GM18868 (cell line): ENCODE results near the gene CYP27A1.
"Not testable (repeated sequence)": the region's sequence is repeated elsewhere in the genome, so short reads cannot be mapped to it uniquely, and the experiment has no call there.

Source experiments
- ATAC-seq: cut with Tn5 transposase; IDR thresholded peaks from one replicate; pipeline ENCODE4 v1.9.1; 2021; ENCODE audit warnings: mild to moderate bottlenecking, moderate library complexity; ENCODE audit not compliant: unreplicated experiment

Gene CYP27A1

DNA sequence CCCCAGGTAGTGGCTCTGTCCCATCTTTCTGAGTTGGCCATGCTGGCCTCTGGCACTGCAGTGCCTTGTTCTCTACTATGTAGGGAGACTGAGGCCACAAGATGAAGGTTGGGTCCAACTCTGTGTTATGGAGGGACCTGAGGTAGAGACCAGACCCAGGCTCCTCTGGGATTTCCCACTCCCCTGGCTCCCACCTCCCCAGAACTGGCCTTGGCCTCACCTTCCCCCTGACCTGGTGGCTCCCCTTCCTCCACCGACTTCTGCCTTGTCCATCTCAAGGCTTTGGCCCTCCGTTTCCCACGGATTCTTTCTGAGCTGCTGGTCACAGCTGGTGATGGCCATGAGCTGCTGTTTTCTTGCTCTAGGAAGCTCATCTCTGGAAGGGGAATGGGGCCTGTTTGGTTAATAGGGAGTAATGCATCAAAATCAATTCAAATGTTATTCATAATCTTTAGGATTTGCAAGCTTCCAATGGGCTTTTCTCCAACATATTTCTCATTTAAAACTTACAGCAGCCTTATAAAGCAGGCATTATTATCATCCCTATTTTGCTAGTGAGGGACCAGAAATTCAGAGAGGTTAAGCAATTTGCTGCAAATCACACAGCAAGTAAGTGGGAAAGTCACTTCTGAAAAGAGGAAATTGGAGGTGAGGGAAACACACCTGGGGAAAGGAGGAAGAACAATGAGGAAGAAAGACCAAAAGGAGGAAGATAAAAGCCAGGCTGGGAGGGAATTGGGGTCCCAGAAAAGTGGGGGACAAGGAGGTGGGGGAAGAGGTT, 48.8 kb downstream of the CYP27A1 start:
- no peak for ATAC-seq

DNA sequence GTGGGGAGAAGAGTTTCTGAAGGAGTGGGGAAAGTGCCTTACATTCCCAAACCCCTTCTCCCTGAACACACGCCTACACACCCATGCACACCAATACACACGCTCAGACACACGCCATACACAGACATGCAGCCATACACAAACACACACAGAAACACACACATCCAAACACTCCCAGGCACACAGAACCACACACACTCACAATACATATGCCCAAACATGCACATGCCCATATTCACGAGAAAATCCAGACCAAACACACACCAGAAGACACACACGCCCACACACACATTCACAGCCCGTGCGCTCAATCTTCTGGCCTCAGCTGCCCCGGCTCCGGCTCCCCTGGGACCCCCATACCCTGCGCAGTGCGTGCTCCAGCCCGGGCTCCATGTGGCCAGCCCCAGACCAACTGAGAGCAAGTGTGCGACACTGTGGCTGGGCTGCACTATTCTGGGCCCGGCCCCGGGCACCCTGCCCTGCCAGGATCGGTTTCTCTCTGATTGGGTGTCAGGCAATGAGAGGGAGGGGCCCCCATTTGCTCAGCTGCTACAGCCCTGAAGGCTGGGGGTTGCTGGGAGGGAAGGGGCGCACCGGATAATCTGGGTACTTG, 49.5 kb downstream of the CYP27A1 start, which contains the start of gene PRKAG3:
Gene PRKAG3, minus strand, starts transcription at position 426 of the 613 bp plus-strand sequence.
- no peak for ATAC-seq

DNA sequence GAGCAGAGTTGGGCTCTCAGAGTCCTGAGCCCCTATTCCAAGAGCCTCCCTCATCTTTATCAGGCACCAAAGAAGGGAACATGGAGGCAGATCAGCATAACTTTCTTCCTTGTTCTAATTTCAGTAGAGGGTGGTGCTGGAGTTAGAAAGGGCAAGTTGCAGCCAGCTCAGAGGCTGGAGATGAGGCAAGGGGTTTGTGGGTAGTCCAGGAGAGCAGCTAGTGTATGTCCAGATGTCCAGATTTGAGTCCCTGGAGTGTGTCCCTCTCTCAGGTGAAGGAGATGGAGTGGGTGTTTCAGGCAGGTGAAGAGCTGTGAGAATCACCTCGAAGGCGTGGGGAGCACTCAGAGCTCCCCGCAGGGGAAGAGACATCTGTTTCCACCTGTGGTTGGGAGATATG, 50.1 kb downstream of the CYP27A1 start:
- no peak for ATAC-seq

DNA sequence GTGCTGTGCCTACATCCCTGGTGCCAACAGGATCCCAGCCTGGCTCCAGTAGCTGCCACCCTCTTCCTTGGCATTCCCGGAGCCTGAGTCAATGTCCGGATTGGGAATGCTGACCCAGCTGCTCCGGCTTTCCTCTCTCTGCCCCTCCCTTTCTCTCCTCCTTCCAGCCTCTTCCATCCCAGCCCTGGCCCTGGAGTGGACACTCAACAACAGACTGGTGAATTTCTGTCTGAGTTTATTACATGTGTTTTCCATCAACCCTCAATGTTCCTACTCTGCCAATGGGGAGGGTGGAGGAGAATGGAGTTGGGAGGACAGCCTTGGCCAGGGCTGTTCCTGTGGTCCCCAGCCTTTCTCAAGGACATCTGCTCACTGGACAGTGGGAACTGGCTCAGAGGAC, 50.6 kb downstream of the CYP27A1 start:
- no peak for ATAC-seq

DNA sequence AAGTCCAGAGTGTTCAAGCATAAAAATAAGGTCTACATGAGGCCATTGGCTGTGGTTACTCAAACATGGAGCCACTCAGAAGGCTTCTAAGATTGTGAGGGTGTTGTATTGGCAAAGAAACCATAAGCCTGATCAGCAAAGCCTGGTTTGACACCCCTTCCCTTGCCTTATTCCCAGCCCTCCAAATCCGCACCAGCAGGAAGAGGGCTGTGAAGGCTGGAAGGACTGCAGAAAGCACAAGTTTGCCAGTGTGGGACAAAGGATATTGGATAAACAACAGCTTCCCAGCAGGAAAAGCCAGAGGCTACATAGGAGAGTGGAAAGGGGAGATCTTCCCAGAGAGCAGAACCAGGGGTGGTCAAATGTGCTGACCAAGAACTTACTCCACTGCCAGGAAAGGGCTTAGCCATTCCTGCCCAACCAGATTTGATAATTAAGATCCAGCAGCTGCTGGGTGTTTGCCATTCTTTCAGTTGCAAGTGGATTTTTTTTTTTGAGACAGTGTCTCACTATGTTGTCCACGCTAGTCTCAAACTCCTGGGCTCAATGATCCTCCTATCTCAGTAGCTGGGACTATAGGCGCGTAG, 51.2 kb downstream of the CYP27A1 start:
- no peak for ATAC-seq

DNA sequence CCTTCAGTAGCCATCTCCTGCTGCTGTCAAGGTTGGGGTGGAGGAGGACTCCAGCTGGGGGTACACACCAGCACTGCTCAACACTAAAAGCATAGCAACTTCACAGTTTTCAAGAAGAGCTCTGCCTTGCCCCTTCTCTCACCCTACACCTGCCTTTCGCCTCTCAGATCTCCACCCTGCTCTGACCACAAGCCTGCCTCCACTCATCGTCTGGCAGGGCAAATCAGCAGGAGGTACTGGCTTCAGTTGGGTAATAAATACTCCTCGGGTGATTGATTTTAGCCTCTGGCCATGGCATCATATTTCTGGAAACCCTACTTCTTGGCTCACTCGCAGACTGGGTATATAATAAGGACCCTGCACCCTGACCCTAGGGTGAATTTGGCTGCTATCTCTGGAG, 52.7 kb downstream of the CYP27A1 start:
- no peak for ATAC-seq

DNA sequence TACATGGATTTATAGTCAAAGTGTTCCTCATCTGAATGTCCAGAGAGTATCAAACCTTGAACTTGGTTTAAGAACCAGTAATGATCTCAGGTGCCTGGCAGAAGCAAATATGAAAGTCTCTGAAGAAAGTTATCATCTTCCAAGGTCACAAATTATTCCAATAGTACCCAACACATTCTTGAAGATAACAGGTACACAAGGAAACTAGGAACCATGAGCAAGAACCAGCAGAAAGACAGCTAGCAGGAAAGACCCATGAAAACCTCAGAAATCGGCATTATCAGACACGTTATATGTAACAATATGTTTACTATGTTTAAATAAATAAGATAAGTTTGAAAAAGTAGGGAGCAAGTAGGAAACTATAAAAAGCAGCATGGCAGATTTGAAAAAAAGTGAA, 55.5 kb downstream of the CYP27A1 start:
- no peak for ATAC-seq

DNA sequence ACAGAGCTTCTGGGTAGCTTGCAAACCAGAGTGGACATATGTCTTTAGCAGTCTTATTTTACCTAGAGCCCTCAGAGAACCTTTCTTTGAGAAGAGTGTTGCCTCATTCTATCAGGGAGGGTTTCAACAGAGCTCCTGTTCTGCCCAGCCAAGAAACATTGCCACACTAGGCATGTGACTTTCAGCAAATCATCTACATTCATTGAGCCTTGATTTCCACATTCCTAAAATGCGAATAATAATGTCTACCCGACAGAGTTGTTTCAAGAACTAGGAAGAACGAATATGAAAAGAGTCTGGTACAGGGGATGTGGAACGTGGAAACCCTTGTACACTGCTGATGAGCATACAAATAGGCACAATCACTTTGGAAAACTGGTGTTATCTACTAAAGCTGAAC, 57.5 kb downstream of the CYP27A1 start:
- no peak for ATAC-seq

DNA sequence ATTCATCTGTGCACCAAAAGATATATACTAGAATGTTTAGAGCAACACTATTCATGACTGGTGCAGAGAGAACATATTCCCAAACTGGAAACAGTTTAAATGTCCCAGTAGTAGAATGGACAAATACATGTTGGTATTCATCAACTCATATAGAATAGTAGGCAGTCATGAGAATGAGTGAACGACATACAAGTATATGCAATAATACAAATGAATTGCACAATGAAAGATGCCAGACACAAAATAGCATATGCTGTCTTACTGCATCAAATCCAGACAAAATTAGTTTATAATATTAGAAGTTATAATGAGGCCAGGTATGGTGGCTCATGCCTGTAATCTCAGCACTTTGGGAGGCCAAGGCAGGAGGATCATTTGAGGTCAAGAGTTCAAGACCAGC, 57.9 kb downstream of the CYP27A1 start:
- no peak for ATAC-seq

DNA sequence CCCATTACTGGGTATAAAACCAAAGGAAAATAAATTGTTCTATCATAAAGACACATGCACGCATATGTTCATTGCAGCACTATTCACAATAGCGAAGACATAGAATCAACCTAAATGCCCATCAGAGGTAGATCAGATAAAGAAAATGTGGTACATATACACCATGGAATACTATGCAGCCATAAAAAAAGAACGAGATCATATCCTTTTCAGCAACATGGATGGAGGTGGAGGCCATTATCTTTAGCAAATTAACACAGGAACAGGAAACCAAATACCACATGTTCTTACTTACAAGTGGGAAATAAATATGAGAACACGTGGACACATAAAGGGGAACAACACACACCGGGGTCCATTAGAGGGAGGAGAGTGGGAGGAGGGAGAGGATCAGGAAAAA, 62.4 kb downstream of the CYP27A1 start:
- not testable (repeated sequence) for ATAC-seq

DNA sequence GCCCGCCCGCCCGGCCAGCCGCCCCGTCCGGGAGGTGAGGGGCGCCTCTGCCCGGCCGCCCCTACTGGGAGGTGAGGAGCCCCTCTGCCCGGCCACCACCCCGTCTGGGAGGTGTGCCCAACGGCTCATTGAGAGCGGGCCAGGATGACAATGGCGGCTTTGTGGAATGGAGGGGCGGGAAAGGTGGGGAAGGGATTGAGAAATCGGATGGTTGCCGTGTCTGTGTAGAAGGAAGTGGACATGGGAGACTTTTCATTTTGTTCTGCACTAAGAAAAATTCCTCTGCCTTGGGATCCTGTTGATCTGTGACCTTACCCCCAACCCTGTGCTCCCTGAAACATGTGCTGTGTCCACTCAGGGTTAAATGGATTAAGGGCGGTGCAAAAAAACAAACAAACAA, 65.0 kb downstream of the CYP27A1 start:
- ATAC-seq, result not testable (repeated sequence)

DNA sequence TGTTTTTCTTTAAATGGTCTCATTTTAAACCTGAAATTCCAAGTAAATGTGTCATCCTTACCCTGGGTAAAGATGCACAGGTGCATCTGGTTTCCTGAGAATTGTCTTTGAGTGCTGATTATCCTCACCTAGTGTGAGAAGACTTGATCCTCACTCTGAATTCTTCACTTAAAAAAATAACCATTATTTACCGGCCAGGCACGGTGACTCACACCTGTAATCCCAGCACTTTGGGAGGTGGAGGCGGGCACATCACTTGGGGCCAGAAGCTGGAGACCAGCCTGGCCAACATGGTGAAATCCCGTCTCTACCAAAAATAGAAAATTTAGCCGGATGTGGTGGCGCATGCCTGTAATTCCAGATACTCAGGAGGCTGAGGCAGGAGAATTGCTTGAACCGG, 67.8 kb downstream of the CYP27A1 start:
- ATAC-seq, result no peak

DNA sequence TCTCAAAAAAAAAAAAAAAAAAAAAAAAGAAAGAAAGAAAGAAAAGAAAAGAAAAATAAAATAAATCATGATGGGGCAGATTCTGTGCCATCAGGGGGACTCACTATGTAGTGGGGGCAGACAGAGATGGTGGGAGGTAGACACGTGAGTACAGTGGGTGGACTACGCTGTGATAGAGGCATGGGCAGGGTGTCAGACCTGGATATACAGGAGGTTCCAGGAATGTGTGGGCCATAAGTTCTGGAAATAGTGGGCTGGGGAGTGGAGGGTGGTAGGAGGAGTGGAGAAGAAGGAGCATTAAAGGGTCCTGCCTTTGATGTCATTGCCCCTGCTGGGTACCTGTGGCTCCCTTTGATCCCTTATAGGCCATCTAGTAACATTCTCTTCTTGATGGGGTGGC, 68.8 kb downstream of the CYP27A1 start:
- ATAC-seq, result no peak

DNA sequence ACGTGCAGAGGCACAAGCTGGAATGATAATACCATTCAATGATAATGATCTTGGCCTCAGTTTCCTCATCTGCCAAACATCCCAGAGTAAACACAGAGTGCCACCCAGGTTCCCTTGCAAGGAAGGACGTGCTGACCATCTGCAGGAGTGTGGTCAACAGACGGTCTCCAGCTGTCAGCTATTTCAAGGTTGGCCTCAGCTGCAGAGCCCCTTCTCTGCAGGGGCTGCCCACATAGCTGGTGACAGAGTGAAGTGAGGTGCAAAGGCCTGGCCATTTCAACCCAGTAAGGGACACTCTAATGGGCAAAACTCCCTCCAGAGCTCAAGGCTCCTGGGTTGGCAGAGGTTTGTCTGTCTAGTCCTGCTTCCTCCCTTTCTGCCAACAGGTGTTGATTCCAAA, 69.3 kb downstream of the CYP27A1 start:
- ATAC-seq, result no peak

DNA sequence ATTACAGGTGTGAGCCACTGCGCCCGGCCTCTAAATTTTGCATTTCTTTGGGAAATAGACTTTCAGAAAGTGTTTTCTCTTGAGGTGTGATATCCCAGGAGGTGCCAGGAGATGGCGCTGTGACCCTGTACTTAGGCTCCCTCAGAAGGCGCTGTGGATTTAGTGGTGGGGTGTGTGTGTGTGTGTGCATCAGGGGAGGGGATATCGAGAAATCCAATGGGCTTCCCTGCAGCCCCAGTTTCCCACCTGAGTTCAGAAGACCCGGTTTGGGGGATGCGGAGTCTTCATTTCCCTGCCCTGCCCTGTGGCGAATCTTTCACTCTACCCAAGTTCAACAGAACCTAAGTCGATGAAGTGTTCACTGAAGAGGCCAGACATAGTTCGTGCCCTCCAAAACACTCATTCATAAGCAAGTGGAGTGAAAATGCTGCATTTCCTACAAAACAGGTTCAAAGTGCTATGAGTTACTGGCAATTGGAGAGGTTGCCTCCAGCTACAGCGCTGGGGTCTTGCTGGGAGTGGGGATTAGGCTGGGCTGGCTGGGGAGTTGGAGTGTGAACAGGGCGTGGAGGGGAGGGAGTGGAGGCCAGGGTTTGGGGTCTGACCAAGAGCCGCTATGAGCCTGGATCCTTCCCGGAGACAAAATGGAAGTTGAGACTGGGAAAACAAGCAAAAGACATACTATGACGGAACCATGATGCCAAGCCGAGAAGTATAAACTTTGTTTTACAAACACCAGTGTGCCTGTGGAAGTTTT, 71.1 kb downstream of the CYP27A1 start:
- no peak for ATAC-seq

DNA sequence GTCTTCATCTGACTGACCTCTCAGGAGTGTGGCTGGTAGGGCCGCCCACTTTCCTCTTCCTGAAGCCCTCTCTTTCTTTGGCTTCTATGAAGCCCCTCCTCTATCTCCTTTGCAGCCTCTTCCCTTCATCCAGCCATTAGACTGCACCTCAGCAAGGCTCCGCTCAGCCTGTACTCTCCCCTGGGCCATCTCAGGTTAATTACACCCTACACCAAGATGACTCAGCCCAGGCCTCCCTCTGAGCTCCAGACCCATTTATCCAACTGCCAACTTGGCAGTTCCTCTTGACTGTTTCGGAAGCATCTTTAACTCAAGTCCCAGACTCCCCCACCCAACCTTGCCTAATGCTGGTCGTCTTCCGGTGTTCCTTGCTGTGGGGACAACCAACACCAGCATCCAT, 71.8 kb downstream of the CYP27A1 start:
- no peak for ATAC-seq

DNA sequence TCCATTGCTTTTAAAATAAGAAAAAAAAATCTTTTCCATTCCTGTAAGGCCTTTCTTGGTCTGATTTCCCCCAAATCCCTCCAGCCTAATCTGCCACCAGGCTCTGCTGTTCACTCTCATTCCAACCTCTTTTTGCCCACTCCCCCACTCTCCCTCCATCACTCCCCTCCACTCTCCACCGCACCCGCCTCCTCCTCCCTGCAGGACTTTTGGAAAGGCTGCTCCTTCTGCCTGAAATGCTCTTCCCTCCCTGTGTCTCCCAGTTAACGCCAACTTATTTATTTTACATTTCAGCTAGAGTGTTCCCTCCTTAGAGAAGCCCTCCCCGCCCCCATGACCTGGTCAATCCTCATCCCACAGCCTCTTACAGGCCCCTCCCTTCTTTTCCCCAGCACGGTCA, 72.9 kb downstream of the CYP27A1 start:
- no peak for ATAC-seq

DNA sequence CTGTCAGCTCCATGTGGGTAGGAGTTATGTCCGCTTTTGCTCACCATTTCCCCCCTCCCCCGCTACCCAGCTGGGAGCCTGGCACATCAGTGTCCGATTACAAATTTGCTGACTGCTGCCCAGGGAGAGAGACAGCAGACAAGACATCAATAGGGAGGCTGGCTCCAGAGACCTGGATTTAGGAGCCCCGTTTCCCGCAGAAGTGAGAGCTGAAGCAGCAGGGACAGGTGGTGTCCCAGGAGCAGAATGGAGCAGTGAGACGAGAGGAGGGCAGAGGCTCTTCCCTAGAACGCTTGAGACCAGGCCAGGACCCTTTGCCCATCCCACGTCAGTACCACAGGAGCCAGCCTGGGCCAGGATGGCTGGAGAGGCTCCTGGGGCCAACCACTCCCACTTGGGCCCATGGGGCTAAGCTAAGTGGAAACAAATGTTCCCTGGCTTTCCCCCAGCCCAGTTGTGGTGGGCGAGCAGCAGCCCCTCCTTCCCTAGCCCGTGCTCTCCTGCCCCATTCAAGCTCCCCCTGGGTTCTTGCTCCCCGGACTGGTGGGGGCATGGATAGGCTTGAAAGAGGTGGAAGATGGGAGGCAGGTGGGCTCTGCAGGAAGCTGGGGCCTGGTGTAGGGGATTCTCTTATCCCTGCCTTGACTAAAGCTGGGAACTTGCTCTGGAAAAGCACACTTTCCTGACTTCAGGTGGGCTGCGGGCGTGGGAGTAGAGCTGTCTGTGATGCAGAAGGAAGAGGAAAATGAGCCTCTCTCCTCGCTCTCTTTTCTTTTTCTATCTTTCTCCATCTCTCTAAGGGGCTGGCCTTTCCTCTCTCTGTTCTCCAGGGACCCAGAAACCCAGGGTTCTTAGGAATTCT, 73.6 kb downstream of the CYP27A1 start:
- ATAC-seq, result no peak

DNA sequence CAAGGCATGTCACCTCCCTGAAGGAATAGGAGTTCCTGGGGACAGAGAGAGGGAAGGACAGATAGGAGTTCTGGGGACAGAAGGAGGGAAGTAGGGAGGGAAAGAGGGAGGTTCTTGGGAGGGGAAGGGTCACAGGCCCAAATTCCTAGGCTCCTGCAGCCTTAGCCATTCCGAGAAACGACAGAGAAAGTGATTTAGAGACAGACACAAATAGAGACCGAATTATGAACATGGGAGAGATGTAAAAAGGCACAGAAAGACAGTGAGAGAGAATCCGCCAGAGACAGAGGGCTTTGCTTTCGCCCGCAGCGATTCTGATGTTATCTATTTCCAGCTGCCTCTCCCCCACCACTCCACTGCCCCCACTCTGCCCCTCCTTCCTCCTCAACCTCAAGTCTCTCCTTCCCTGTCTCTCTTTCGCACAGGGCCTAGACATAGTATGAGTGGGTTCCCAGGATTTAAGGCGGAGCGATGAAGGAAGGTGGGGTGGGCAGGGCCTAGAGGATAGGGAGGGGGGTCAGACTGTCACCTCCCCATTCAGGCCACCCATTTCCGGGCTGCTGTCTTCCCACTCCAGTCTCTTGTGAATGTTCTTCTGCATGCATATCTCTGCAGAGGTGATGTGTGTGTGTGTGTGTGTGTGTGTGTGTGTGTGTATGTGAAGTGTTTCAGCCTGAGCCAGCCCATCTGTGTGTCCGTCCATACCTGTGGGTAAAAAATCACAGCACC, 74.4 kb downstream of the CYP27A1 start:
- no peak for ATAC-seq

DNA sequence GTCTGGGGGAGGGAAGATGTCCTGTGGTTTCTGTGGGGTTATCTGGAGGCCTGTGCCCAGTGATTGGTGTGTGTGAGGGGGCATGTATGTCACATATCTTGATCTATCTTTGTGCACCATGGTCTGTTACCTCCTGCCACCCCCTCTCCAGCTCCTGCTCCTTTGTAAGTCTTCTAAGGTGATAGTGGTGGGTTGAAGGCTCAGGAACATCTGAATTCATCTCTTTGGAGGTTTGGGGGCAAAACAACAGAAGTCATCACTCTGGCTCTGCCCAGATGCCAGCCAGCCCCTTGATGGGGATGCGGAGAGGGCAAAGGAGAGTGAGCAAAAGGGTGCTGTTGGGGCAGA, 74.9 kb downstream of the CYP27A1 start:
- ATAC-seq, result no peak
